Neuronal stem cell (in vitro differentiated cells): ENCODE data around the gene ZBTB20.

Source experiments
- DNase-seq: peaks from one replicate; pipeline ENCODE4 v3.0.0-alpha.2; 2013; ENCODE audit warnings: low spot score
- H2AFZ ChIP-seq: one replicate; pipeline ENCODE4 v1.6.1; 2013; ENCODE audit warnings: mild to moderate bottlenecking, low read length, inconsistent platforms
- H2AK5ac ChIP-seq: 2 replicates; pipeline ENCODE4 v1.6.1; 2013; ENCODE audit warnings: low read depth, mild to moderate bottlenecking, inconsistent platforms, low read length, moderate library complexity, mixed read lengths
- H2BK120ac ChIP-seq: 2 replicates; pipeline ENCODE4 v1.6.1; 2013; ENCODE audit warnings: low read depth, mild to moderate bottlenecking, inconsistent platforms, low read length, moderate library complexity, mixed read lengths
- H2BK12ac ChIP-seq: one replicate; pipeline ENCODE4 v1.6.1; 2013; ENCODE audit warnings: low read length, inconsistent platforms
- H2BK15ac ChIP-seq: 2 replicates; pipeline ENCODE4 v1.6.1; 2013; ENCODE audit warnings: mild to moderate bottlenecking, low read length, inconsistent platforms, mixed read lengths
- H2BK5ac ChIP-seq: one replicate; pipeline ENCODE4 v1.6.1; 2013; ENCODE audit warnings: inconsistent platforms, mild to moderate bottlenecking, low read length, moderate library complexity
- H3K14ac ChIP-seq: one replicate; pipeline ENCODE4 v1.6.1; 2013; ENCODE audit warnings: low read length, inconsistent platforms
- H3K18ac ChIP-seq: 2 replicates; pipeline ENCODE4 v1.6.1; 2013; ENCODE audit warnings: low read length, inconsistent platforms
- H3K23ac ChIP-seq: 2 replicates; pipeline ENCODE4 v1.6.1; 2013; ENCODE audit warnings: low read depth, mild to moderate bottlenecking, mixed read lengths, low read length, inconsistent platforms; ENCODE audit not compliant: poor library complexity
- H3K27ac ChIP-seq: replicated peaks from 3 replicates; pipeline ENCODE4 v1.5.1; 2013; ENCODE audit warnings: low read length, inconsistent platforms
- H3K27me3 ChIP-seq, 3 experiments: 2 replicates each; pipeline ENCODE4 v1.6.1; 2013; ENCODE audit warnings: low read length in 3 of 3, mild to moderate bottlenecking in 2 of 3, inconsistent platforms in 1 of 3, low read depth in 1 of 3, mixed read lengths in 1 of 3, moderate library complexity in 1 of 3; ENCODE audit not compliant: control insufficient read depth in 3 of 3, insufficient read depth in 3 of 3
- H3K36me3 ChIP-seq, 2 donors: replicated peaks in 1 of 2; 2 replicates each; pipeline ENCODE4 v1.6.1; 2013; ENCODE audit warnings: low read length in 2 of 2; ENCODE audit not compliant: control insufficient read depth in 2 of 2, insufficient read depth in 2 of 2
- H3K4ac ChIP-seq: 2 replicates; pipeline ENCODE4 v1.6.1; 2013; ENCODE audit warnings: inconsistent platforms, mild to moderate bottlenecking, low read length, moderate library complexity
- H3K4me1 ChIP-seq, 2 donors: 1 replicate in 1 of 2; 2 replicates in 1 of 2; pipeline ENCODE4 v1.6.1; 2013; ENCODE audit warnings: low read length in 2 of 2, low read depth in 1 of 2; ENCODE audit not compliant: control insufficient read depth in 2 of 2, insufficient read depth in 1 of 2
- H3K4me2 ChIP-seq: one replicate; pipeline ENCODE4 v1.6.1; 2013; ENCODE audit warnings: mild to moderate bottlenecking, low read length, inconsistent platforms; ENCODE audit not compliant: insufficient read depth, poor library complexity, severe bottlenecking
- H3K4me3 ChIP-seq, 2 donors: 2 replicates each; pipeline ENCODE4 v1.5.1; 2013; ENCODE audit warnings: low read length in 2 of 2, mild to moderate bottlenecking in 2 of 2, inconsistent platforms in 1 of 2, moderate library complexity in 1 of 2
- H3K79me1 ChIP-seq: one replicate; pipeline ENCODE4 v1.6.1; 2013; ENCODE audit warnings: low read depth, mild to moderate bottlenecking, inconsistent platforms, low read length, moderate library complexity
- H3K9ac ChIP-seq: one replicate; pipeline ENCODE4 v1.6.1; 2013; ENCODE audit warnings: mild to moderate bottlenecking, low read depth, low read length, inconsistent platforms; ENCODE audit not compliant: poor library complexity
- H3K9me3 ChIP-seq, 2 donors: replicated peaks in 1 of 2; 2 replicates each; pipeline versions ENCODE3 to v1.6.1; 2013; ENCODE audit warnings: low read length in 2 of 2, mild to moderate bottlenecking in 2 of 2, inconsistent platforms in 1 of 2, low read depth in 1 of 2, mixed read lengths in 1 of 2, moderate library complexity in 1 of 2; ENCODE audit not compliant: control insufficient read depth in 2 of 2, insufficient read depth in 1 of 2
- H4K8ac ChIP-seq: one replicate; pipeline ENCODE4 v1.6.1; 2013; ENCODE audit warnings: low read depth, mild to moderate bottlenecking, inconsistent platforms, low read length, moderate library complexity
- H4K91ac ChIP-seq: one replicate; pipeline ENCODE4 v1.6.1; 2013; ENCODE audit warnings: low read length, low read depth, mild to moderate bottlenecking, inconsistent platforms; ENCODE audit not compliant: poor library complexity
- WGBS, 2 donors: extraction: QIAGEN DNeasy Blood & Tissue Kit; methylation state at CpG; one replicate each; pipeline ENCODE4 v1.1.7; 2013; ENCODE audit warnings: missing lambda C conversion rate in 2 of 2, mixed read lengths in 1 of 2; ENCODE audit not compliant: insufficient read length in 2 of 2, insufficient replicate concordance in 1 of 2; ENCODE audit errors: extremely low coverage in 2 of 2; 5-methylcytosine and 5-hydroxymethylcytosine counted together

ZBTB20 gene

GRCh38 chr3:114460459-114460858 is 686.6 kb downstream of the ZBTB20 start:
- no peak for DNase-seq

GRCh38 chr3:114456742-114457141 is 690.3 kb downstream of the ZBTB20 start:
- no peak overlapping the region for H3K4me2 ChIP-seq
- H3K27me3 ChIP-seq: no peaks in the 10 kb centered on the region
- H2AFZ ChIP-seq: no peak overlapping the region
- no peak overlapping the region for H3K4me3 ChIP-seq
- DNase-seq: no peak
- H2AK5ac ChIP-seq: no peak overlapping the region
- WGBS, 2 donors: no CpG with 5 or more reads among the region's 4 CpGs
- H3K27ac ChIP-seq: no peak overlapping the region
- no peak overlapping the region for H3K9ac ChIP-seq
- no peak overlapping the region for H4K8ac ChIP-seq
- no peak overlapping the region for H3K18ac ChIP-seq
- no peaks in the 10 kb centered on the region for H3K36me3 ChIP-seq
- no peak overlapping the region for H2BK120ac ChIP-seq
- no peak overlapping the region for H2BK5ac ChIP-seq
- no peak overlapping the region for H3K14ac ChIP-seq
- no peaks in the 10 kb centered on the region for H3K9me3 ChIP-seq
- H3K4me1 ChIP-seq: peaks cover 4 to 13% of the 10 kb centered on the region in 2 donors
- no peak overlapping the region for H2BK15ac ChIP-seq
- no peaks in the 10 kb centered on the region for H3K79me1 ChIP-seq
- H3K23ac ChIP-seq: no peak overlapping the region
- H3K4ac ChIP-seq: no peak overlapping the region
- no peak overlapping the region for H4K91ac ChIP-seq
- H2BK12ac ChIP-seq: no peak overlapping the region

More at GRCh38 chr3:114460459-114460858, 686.6 kb downstream of the ZBTB20 start:
- Histone ChIP-seq H3K4me2 (no peak overlapping the region), H2BK15ac (no peak overlapping the region), H3K27me3 (no peaks in the 10 kb centered on the region), H4K91ac (no peak overlapping the region), H3K4me3 (no peak overlapping the region), H3K14ac (no peak overlapping the region), H2BK5ac (no peak overlapping the region), H2BK12ac (no peak overlapping the region), H3K9ac (no peak overlapping the region), H3K79me1 (no peaks in the 10 kb centered on the region), H4K8ac (no peak overlapping the region), H2AFZ (no peak overlapping the region), H3K9me3 (no peaks in the 10 kb centered on the region), H3K23ac (no peak overlapping the region), H2BK120ac (no peak overlapping the region), H3K4me1 (peaks cover under 1 to 9% of the 10 kb centered on the region in 2 donors), H3K36me3 (no peaks in the 10 kb centered on the region), H3K18ac (no peak overlapping the region), H3K4ac (no peak overlapping the region), H2AK5ac (no peak overlapping the region), H3K27ac (no peak overlapping the region)
- WGBS, 2 donors: no CpG with 5 or more reads among the region's 1 CpG

- no peak overlapping the region for H3K23ac ChIP-seq
Measured at GRCh38 chr3:114455432-114455831, 691.7 kb downstream of the ZBTB20 start.

GRCh38 chr3:114454551-114455251 is 692.4 kb downstream of the ZBTB20 start:
- no peak overlapping the region for H3K23ac ChIP-seq
- H3K27ac ChIP-seq: no peak overlapping the region
- H2AFZ ChIP-seq: peak overlapping the region; percentile 81
- no peak overlapping the region for H2BK5ac ChIP-seq
- peak overlapping the region; percentile 69 for H3K4me2 ChIP-seq
- no peak overlapping the region for H4K8ac ChIP-seq
- H3K79me1 ChIP-seq: no peaks in the 10 kb centered on the region
- no peaks in the 10 kb centered on the region for H3K36me3 ChIP-seq
- DNase-seq: peak; percentile 26
- peak overlapping the region; percentile 31 to 59 for H3K4me3 ChIP-seq
- H3K9ac ChIP-seq: no peak overlapping the region
- WGBS, 2 donors: no CpG with 5 or more reads among the region's 12 CpGs
- no peak overlapping the region for H2BK12ac ChIP-seq
- H3K4me1 ChIP-seq: peaks cover 4 to 30% of the 10 kb centered on the region in 2 donors
- H3K14ac ChIP-seq: no peak overlapping the region
- no peak overlapping the region for H3K4ac ChIP-seq
- no peak overlapping the region for H4K91ac ChIP-seq
- H2BK120ac ChIP-seq: no peak overlapping the region
- no peak overlapping the region for H2BK15ac ChIP-seq
- H3K18ac ChIP-seq: peak overlapping the region; percentile 64
- no peaks in the 10 kb centered on the region for H3K27me3 ChIP-seq
- no peak overlapping the region for H2AK5ac ChIP-seq
- no peaks in the 10 kb centered on the region for H3K9me3 ChIP-seq

More at GRCh38 chr3:114455432-114455831, 691.7 kb downstream of the ZBTB20 start:
- Histone ChIP-seq H3K27ac (no peak overlapping the region), H3K14ac (no peak overlapping the region), H3K27me3 (no peaks in the 10 kb centered on the region), H3K4me3 (no peak overlapping the region), H2BK15ac (no peak overlapping the region), H2AK5ac (no peak overlapping the region), H3K4ac (no peak overlapping the region), H2BK12ac (no peak overlapping the region), H2BK5ac (no peak overlapping the region), H3K4me1 (peaks cover 4 to 23% of the 10 kb centered on the region in 2 donors), H2AFZ (peak overlapping the region; percentile 81), H3K79me1 (no peaks in the 10 kb centered on the region), H3K36me3 (no peaks in the 10 kb centered on the region), H2BK120ac (no peak overlapping the region), H4K8ac (no peak overlapping the region), H3K18ac (no peak overlapping the region), H3K4me2 (no peak overlapping the region), H3K9ac (no peak overlapping the region), H3K9me3 (no peaks in the 10 kb centered on the region), H4K91ac (no peak overlapping the region)
- DNase-seq: no peak
- WGBS, 2 donors: no CpG with 5 or more reads among the region's 7 CpGs
